Adipocyte (in vitro differentiated cells): ENCODE measurements around the gene TRAK1.
A peak's percentile ranks its signal among the peaks of the same experiment; 100 is the strongest.

Experiments used
- DNase-seq: peaks from one replicate; pipeline ENCODE4 v3.0.0-alpha.2; 2015; ENCODE audit warnings: low read depth
- H3K27me3 ChIP-seq: replicated peaks from 2 replicates; pipeline ENCODE4 v1.7.0; 2013; ENCODE audit warnings: mild to moderate bottlenecking, low read length, moderate library complexity; ENCODE audit not compliant: control insufficient read depth, insufficient read depth
- H3K36me3 ChIP-seq: 2 replicates; pipeline ENCODE4 v1.7.0; 2013; ENCODE audit warnings: low read length, mild to moderate bottlenecking, moderate library complexity; ENCODE audit not compliant: control insufficient read depth, insufficient read depth, severe bottlenecking
- H3K4me1 ChIP-seq: 2 replicates; pipeline ENCODE4 v1.7.0; 2013; ENCODE audit warnings: mild to moderate bottlenecking, low read length, moderate library complexity; ENCODE audit not compliant: control insufficient read depth, insufficient read depth
- H3K4me3 ChIP-seq: 2 replicates; pipeline ENCODE4 v1.7.0; 2013; ENCODE audit warnings: mild to moderate bottlenecking, low read length, moderate library complexity
- H3K9ac ChIP-seq: 2 replicates; pipeline ENCODE4 v1.7.0; 2013; ENCODE audit warnings: mild to moderate bottlenecking, low read length, moderate library complexity
- H3K9me3 ChIP-seq: 2 replicates; pipeline ENCODE4 v1.7.0; 2013; ENCODE audit warnings: mild to moderate bottlenecking, low read length, moderate library complexity; ENCODE audit not compliant: control insufficient read depth

The TRAK1 gene

GRCh38 chr3:42148982-42149432, 57.9 kb downstream of the TRAK1 start:
- H3K9me3 ChIP-seq = no peaks in the 10 kb centered on the region
- peak; percentile 68 for DNase-seq
- no peaks in the 10 kb centered on the region for H3K36me3 ChIP-seq
- H3K9ac ChIP-seq = no peak overlapping the region
- peaks cover 6% of the 10 kb centered on the region for H3K4me1 ChIP-seq
- H3K27me3 ChIP-seq = no peaks in the 10 kb centered on the region
- H3K4me3 ChIP-seq = no peak overlapping the region

- peaks cover 6% of the 10 kb centered on the region for H3K4me1 ChIP-seq
- no peak overlapping the region for H3K9ac ChIP-seq
- no peak overlapping the region for H3K4me3 ChIP-seq
- H3K27me3 ChIP-seq = no peaks in the 10 kb centered on the region
- no peak for DNase-seq
- no peaks in the 10 kb centered on the region for H3K36me3 ChIP-seq
- H3K9me3 ChIP-seq = no peaks in the 10 kb centered on the region
These were observed 58.4 kb downstream of the TRAK1 start for GRCh38 chr3:42149532-42149931.

GRCh38 chr3:42149975-42150374, 58.8 kb downstream of the TRAK1 start:
- no peak overlapping the region for H3K4me3 ChIP-seq
- no peak overlapping the region for H3K9ac ChIP-seq
- H3K4me1 ChIP-seq = peaks cover 6% of the 10 kb centered on the region
- no peaks in the 10 kb centered on the region for H3K27me3 ChIP-seq
- no peak for DNase-seq
- H3K9me3 ChIP-seq = no peaks in the 10 kb centered on the region
- H3K36me3 ChIP-seq = no peaks in the 10 kb centered on the region

GRCh38 chr3:42151596-42152168, 60.5 kb downstream of the TRAK1 start:
- DNase-seq = no peak
- Histone ChIP-seq H3K4me1 (peaks cover 6% of the 10 kb centered on the region), H3K9me3 (no peaks in the 10 kb centered on the region), H3K36me3 (no peaks in the 10 kb centered on the region), H3K9ac (no peak overlapping the region), H3K27me3 (no peaks in the 10 kb centered on the region), H3K4me3 (no peak overlapping the region)

- Histone ChIP-seq H3K27me3 (no peaks in the 10 kb centered on the region), H3K9me3 (no peaks in the 10 kb centered on the region), H3K4me1 (peaks cover 6% of the 10 kb centered on the region), H3K36me3 (no peaks in the 10 kb centered on the region), H3K9ac (no peak overlapping the region), H3K4me3 (no peak overlapping the region)
- no peak for DNase-seq
These were observed 61.0 kb downstream of the TRAK1 start for GRCh38 chr3:42152193-42152592.

- Histone ChIP-seq H3K9ac (no peak overlapping the region), H3K9me3 (no peaks in the 10 kb centered on the region), H3K27me3 (no peaks in the 10 kb centered on the region), H3K4me1 (peaks cover 9% of the 10 kb centered on the region), H3K36me3 (no peaks in the 10 kb centered on the region), H3K4me3 (no peak overlapping the region)
- no peak for DNase-seq
These were observed 61.9 kb downstream of the TRAK1 start for GRCh38 chr3:42153039-42153438.

- DNase-seq = no peak
- H3K9me3 ChIP-seq = no peaks in the 10 kb centered on the region
- H3K4me3 ChIP-seq = no peak overlapping the region
- no peak overlapping the region for H3K9ac ChIP-seq
- H3K4me1 ChIP-seq = peaks cover 21% of the 10 kb centered on the region
- no peaks in the 10 kb centered on the region for H3K36me3 ChIP-seq
- H3K27me3 ChIP-seq = no peaks in the 10 kb centered on the region
These were observed 66.7 kb downstream of the TRAK1 start for GRCh38 chr3:42157540-42158538.

- H3K4me3 ChIP-seq = no peak overlapping the region
- H3K4me1 ChIP-seq = peaks cover 21% of the 10 kb centered on the region
These were observed 68.0 kb downstream of the TRAK1 start for GRCh38 chr3:42159147-42159546.

GRCh38 chr3:42159706-42160472, 68.7 kb downstream of the TRAK1 start:
- H3K4me1 ChIP-seq = peaks cover 21% of the 10 kb centered on the region
- DNase-seq = no peak
- H3K4me3 ChIP-seq = peak overlapping the region; percentile 29
- H3K9me3 ChIP-seq = no peaks in the 10 kb centered on the region
- H3K36me3 ChIP-seq = no peaks in the 10 kb centered on the region
- H3K27me3 ChIP-seq = no peaks in the 10 kb centered on the region
- no peak overlapping the region for H3K9ac ChIP-seq

More at GRCh38 chr3:42159147-42159546, 68.0 kb downstream of the TRAK1 start:
- Histone ChIP-seq H3K9ac (no peak overlapping the region), H3K27me3 (no peaks in the 10 kb centered on the region), H3K36me3 (no peaks in the 10 kb centered on the region), H3K9me3 (no peaks in the 10 kb centered on the region)
- no peak for DNase-seq

GRCh38 chr3:42161050-42161935, 70.1 kb downstream of the TRAK1 start:
- peak; percentile 46 for DNase-seq
- H3K4me3 ChIP-seq = no peak overlapping the region

More at GRCh38 chr3:42161050-42161935, 70.1 kb downstream of the TRAK1 start:
- peaks cover 25% of the 10 kb centered on the region for H3K4me1 ChIP-seq
- H3K9me3 ChIP-seq = no peaks in the 10 kb centered on the region
- no peaks in the 10 kb centered on the region for H3K27me3 ChIP-seq
- H3K36me3 ChIP-seq = no peaks in the 10 kb centered on the region
- no peak overlapping the region for H3K9ac ChIP-seq
